GM12878 (cell line): ENCODE results near the gene ITPRIP. TPM values are rescaled to one million over a fixed set of nuclear protein-coding genes. Genes with fewer than 3 reads are reported as not detected.

Experiments
- ATAC-seq: fragments of 200-7000 bp; cut with Tn5 transposase; 3 replicates; pipeline ENCODE4 v1.9.1; 2020; ENCODE audit warnings: mild to moderate bottlenecking, moderate library complexity
- BruUV-seq: library from RNA; stranded (reverse); fragments of 400-500 nt; replicated peaks from 2 replicates; lab custom pipeline; 2021; lab: Mats Ljungman, UMichigan
- CTCF ChIA-PET: fragments of 300-600 bp; sonication (Branson Sonifier 250); formaldehyde crosslinking; extraction: SDS; loops from one replicate; lab custom pipeline; 2021; ENCODE audit warnings: inconsistent platforms; lab: Yijun Ruan, JAX
- POLR2A ChIA-PET: fragments of 350-600 bp; formaldehyde crosslinking; extraction: SDS; loops from one replicate; lab custom pipeline; 2021; ENCODE audit warnings: inconsistent platforms; lab: Charles Lee
- RAD21 ChIA-PET: fragments of 300-600 bp; sonication (Branson Sonifier 250); formaldehyde crosslinking; loops from one replicate; lab custom pipeline; 2023; ENCODE audit warnings: antibody characterized with exemption; ENCODE audit not compliant: unreplicated experiment; lab: Charles Lee
- SMC1A ChIA-PET: fragments of 300-600 bp; sonication (Branson Sonifier 250); formaldehyde crosslinking; loops from one replicate; lab custom pipeline; 2023; ENCODE audit not compliant: unreplicated experiment, uncharacterized antibody; lab: Charles Lee
- DNase-seq: peaks from one replicate; pipeline ENCODE4 v3.0.0-alpha.2; 2011; ENCODE audit warnings: low read depth, low spot score
- FAIRE-seq: peaks from 3 replicates; lab custom pipeline; 2011; peaks lifted over from hg19 to GRCh38; lab: Jason Lieb, UNC
- H2AFZ ChIP-seq: 2 replicates; pipeline ENCODE4 v1.6.0; 2011; ENCODE audit warnings: low read depth, low read length, control low read depth; ENCODE audit not compliant: control insufficient read depth
- H3K27ac ChIP-seq: 2 replicates; pipeline ENCODE4 v1.5.1; 2011; ENCODE audit warnings: control low read depth; ENCODE audit not compliant: control insufficient read depth, insufficient read depth
- H3K27me3 ChIP-seq, 2 experiments: replicated peaks in 1 of 2; 2 replicates each; pipeline versions ENCODE4 v1.6.0 to v1.6.1; 2011; ENCODE audit warnings: low read length in 1 of 2; ENCODE audit not compliant: control insufficient read depth in 2 of 2, insufficient read depth in 2 of 2
- H3K36me3 ChIP-seq, 2 experiments: 2 replicates each; pipeline ENCODE4 v1.5.1; 2011; ENCODE audit warnings: low read length in 1 of 2; ENCODE audit not compliant: control insufficient read depth in 2 of 2, insufficient read depth in 2 of 2
- H3K4me1 ChIP-seq: 2 replicates; pipeline ENCODE4 v1.6.1; 2011; ENCODE audit warnings: mild to moderate bottlenecking, low read length, moderate library complexity, mixed read lengths; ENCODE audit not compliant: control insufficient read depth, insufficient read depth
- H3K4me2 ChIP-seq: 2 replicates; pipeline ENCODE4 v1.6.0; 2011; ENCODE audit warnings: control low read depth; ENCODE audit not compliant: control insufficient read depth, insufficient read depth
- H3K4me3 ChIP-seq: fragments of 200-600 bp; sonication (generic); 2 replicates; pipeline ENCODE4 v1.5.1; 2016
- H3K79me2 ChIP-seq: 2 replicates; pipeline ENCODE4 v1.6.0; 2011; ENCODE audit warnings: low read length; ENCODE audit not compliant: control insufficient read depth, insufficient read depth
- H3K9ac ChIP-seq: 2 replicates; pipeline ENCODE4 v1.8.0; 2011; ENCODE audit warnings: low read length, control low read depth, mixed read lengths; ENCODE audit not compliant: control insufficient read depth, insufficient read depth
- H3K9me3 ChIP-seq: replicated peaks from 3 replicates; pipeline ENCODE4 v1.5.1; 2011; ENCODE audit warnings: mild to moderate bottlenecking, low read length; ENCODE audit not compliant: control insufficient read depth, insufficient read depth
- H4K20me1 ChIP-seq: 2 replicates; pipeline ENCODE4 v1.6.0; 2011; ENCODE audit not compliant: control insufficient read depth, insufficient read depth
- CREM ChIP-seq: IDR thresholded peaks from 2 replicates; pipeline ENCODE4 v1.6.1; 2014; ENCODE audit warnings: antibody characterized with exemption, low read depth
- EGR1 ChIP-seq, 2 experiments: IDR thresholded peaks; 1 replicate in 1 of 2; 2 replicates in 1 of 2; pipeline ENCODE4 v1.6.1; 2011 to 2012; ENCODE audit warnings: low read depth in 2 of 2, low read length in 2 of 2, borderline replicate concordance in 1 of 2, mild to moderate bottlenecking in 1 of 2, moderate library complexity in 1 of 2
- FOXK2 ChIP-seq: fragments of 450-650 bp; IDR thresholded peaks from 2 replicates; pipeline ENCODE4 v1.6.1; 2017; ENCODE audit warnings: mild to moderate bottlenecking, moderate library complexity
- MEF2B ChIP-seq: fragments of 450-650 bp; IDR thresholded peaks from 2 replicates; pipeline ENCODE4 v1.6.1; 2018; ENCODE audit warnings: mild to moderate bottlenecking, moderate library complexity; ENCODE audit not compliant: partially characterized antibody, poor library complexity, severe bottlenecking
- NFXL1 ChIP-seq: fragments of 450-650 bp; IDR thresholded peaks from 2 replicates; pipeline ENCODE4 v1.6.1; 2017; ENCODE audit warnings: antibody characterized with exemption, mild to moderate bottlenecking, borderline replicate concordance
- SMAD1 ChIP-seq: fragments of 450-650 bp; IDR thresholded peaks from 2 replicates; pipeline ENCODE4 v1.6.1; 2018; ENCODE audit warnings: mild to moderate bottlenecking, low read depth; ENCODE audit not compliant: partially characterized antibody
- TBL1XR1 ChIP-seq: IDR thresholded peaks from 2 replicates; pipeline ENCODE4 v1.6.1; 2012; ENCODE audit warnings: low read depth, low read length, improper control_type of control experiment
- ZNF217 ChIP-seq: fragments of 450-650 bp; IDR thresholded peaks from 2 replicates; pipeline ENCODE4 v1.6.1; 2017; ENCODE audit warnings: antibody characterized with exemption, mild to moderate bottlenecking
- WGBS: methylation state at CpG from one replicate; pipeline ENCODE4 v1.1.6; 2016; ENCODE audit warnings: low lambda C conversion rate; ENCODE audit not compliant: insufficient replicate concordance, insufficient coverage; ENCODE audit errors: missing lambda C conversion rate; 5-methylcytosine and 5-hydroxymethylcytosine counted together
- in situ Hi-C: fragments of 300-500 bp; cut with MboI; formaldehyde crosslinking; loops from 9 replicates; pipeline ENCODE4 v1.14.3; 2018; ENCODE audit warnings: mixed read lengths
- intact Hi-C: fragments of 100-400 bp; cut with micrococcal nuclease; formaldehyde crosslinking; loops from one replicate; pipeline ENCODE4 v1.14.2; 2022; ENCODE audit not compliant: unreplicated experiment
- polyA plus RNA-seq, 11 experiments: library from polyadenylated mRNA; depleted of rRNA in 4 of 11; unstranded in 6 of 11; stranded (reverse) in 5 of 11; fragments of >200 nt; fragmentation: Nextera tagmentation in 4 of 11; fragmentation: Illumina TruSeq in 1 of 11; extraction: Ambion mirVana in 4 of 11; extraction: Trizol in 1 of 11; gene quantifications; 1 replicate in 1 of 11; 2 replicates in 10 of 11; pipeline versions ENCODE4 v1.2.1 to v1.2.3, GENCODE V29; 2011 to 2016; ENCODE audit warnings: inconsistent platforms in 2 of 11, missing spikeins in 2 of 11, low read depth in 1 of 11
- total RNA-seq, 4 experiments: library from RNA; depleted of rRNA in 3 of 4; stranded (reverse); fragments of >200 nt in 3 of 4; fragmentation: Illumina TruSeq in 1 of 4; extraction: Trizol in 1 of 4; gene quantifications; 2 replicates each; pipeline versions ENCODE4 v1.2.1 to v1.2.3, GENCODE V29; 2013 to 2021
- TF ChIP-seq, protein P1 (sequence below): fragments of 450-650 bp; conservative IDR thresholded peaks from 2 replicates; pipeline ENCODE4 v1.6.1; 2017; ENCODE audit warnings: mild to moderate bottlenecking, moderate library complexity
- TF ChIP-seq, protein P2 (sequence below): fragments of 450-650 bp; IDR thresholded peaks from 2 replicates; pipeline ENCODE4 v1.6.1; 2017; ENCODE audit warnings: mild to moderate bottlenecking, moderate library complexity
- TF ChIP-seq, protein P3 (sequence below): fragments of 450-650 bp; IDR thresholded peaks from 2 replicates; pipeline ENCODE4 v1.6.1; 2017; ENCODE audit warnings: low read depth, mild to moderate bottlenecking, moderate library complexity
- TF ChIP-seq, protein P4 (sequence below): IDR thresholded peaks from 2 replicates; pipeline ENCODE4 v1.6.1; 2012; ENCODE audit warnings: low read depth, low read length, improper control_type of control experiment

ITPRIP gene
- total and polyA plus RNA-seq, 10 of the 15 experiments (the other 5 are each of a cell fraction or from before 2014, with no cell fraction given) = 0.82 to 10.4 (median 5.9) TPM

DNA sequence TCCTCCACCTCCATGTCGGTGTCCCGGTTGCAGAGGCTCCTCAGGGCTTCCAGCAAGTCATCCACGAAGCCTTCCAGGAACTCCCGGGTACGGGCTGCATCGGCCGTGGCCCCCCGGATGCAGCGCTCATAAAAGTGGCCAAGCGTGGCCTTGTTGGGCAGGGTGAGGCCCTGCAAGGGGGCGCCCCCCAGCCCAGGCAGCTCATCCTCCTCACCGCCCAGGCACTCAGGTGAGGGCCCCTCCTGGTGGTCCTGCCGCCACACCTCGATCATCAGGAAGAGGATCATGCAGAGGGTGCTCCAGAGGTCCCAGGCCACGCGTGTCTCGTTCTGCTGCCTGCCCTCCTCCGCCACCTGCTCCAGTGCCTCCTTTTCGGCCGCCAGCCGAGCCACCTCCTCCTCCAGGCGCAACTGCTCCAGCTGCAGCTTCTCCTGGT, 22.8 kb downstream of the ITPRIP start:
- ChIA-PET CTCF (interaction anchor here (2.6 kb wide), 1 partner anchor 9 kb away, joined by 14 read pairs; no protein-coding TSS in a partner anchor), POLR2A (no interaction called here), SMC1A (interaction anchor here (1.1 kb wide), 1 partner anchor 9 kb away, joined by 4 read pairs; no protein-coding TSS in a partner anchor), RAD21 (no interaction called here)
- in situ Hi-C loops (no loop called here), intact Hi-C loops (no loop called here)
- ATAC-seq (no peak), FAIRE-seq (no peak), DNase-seq (no peak)
- no TSS peak for BruUV-seq
- Histone ChIP-seq H3K4me3 (no peak overlapping the region), H3K27ac (no peak overlapping the region), H3K36me3 (peaks cover 14 to 42% of the 10 kb centered on the region in 2 experiments), H2AFZ (no peak overlapping the region), H3K4me1 (peaks cover 10% of the 10 kb centered on the region), H3K4me2 (no peak overlapping the region), H3K9ac (no peak overlapping the region), H4K20me1 (peaks cover 5% of the 10 kb centered on the region; the same call in 1 of the 2 replicates), H3K9me3 (no peaks in the 10 kb centered on the region), H3K27me3 (no peaks in the 10 kb centered on the region), H3K79me2 (peaks cover 4% of the 10 kb centered on the region)
- 95% methylated on average over 22 of the region's 22 CpGs for WGBS
- no peak for TF ChIP-seq MEF2B
- TF ChIP-seq, protein P1, sequence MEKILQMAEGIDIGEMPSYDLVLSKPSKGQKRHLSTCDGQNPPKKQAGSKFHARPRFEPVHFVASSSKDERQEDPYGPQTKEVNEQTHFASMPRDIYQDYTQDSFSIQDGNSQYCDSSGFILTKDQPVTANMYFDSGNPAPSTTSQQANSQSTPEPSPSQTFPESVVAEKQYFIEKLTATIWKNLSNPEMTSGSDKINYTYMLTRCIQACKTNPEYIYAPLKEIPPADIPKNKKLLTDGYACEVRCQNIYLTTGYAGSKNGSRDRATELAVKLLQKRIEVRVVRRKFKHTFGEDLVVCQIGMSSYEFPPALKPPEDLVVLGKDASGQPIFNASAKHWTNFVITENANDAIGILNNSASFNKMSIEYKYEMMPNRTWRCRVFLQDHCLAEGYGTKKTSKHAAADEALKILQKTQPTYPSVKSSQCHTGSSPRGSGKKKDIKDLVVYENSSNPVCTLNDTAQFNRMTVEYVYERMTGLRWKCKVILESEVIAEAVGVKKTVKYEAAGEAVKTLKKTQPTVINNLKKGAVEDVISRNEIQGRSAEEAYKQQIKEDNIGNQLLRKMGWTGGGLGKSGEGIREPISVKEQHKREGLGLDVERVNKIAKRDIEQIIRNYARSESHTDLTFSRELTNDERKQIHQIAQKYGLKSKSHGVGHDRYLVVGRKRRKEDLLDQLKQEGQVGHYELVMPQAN = no peak
- TF ChIP-seq ZNF217 = no peak
- TF ChIP-seq EGR1 (IDR thresholded peaks at IDR 0.05; ENCODE audit: borderline replicate concordance in 1 of 2, low read depth in 2 of 2, low read length in 2 of 2) = no peak
- TF ChIP-seq TBL1XR1 = no peak
- TF ChIP-seq SMAD1 = no peak
- TF ChIP-seq NFXL1 = no peak
- no peak for TF ChIP-seq CREM
- TF ChIP-seq, protein P2, sequence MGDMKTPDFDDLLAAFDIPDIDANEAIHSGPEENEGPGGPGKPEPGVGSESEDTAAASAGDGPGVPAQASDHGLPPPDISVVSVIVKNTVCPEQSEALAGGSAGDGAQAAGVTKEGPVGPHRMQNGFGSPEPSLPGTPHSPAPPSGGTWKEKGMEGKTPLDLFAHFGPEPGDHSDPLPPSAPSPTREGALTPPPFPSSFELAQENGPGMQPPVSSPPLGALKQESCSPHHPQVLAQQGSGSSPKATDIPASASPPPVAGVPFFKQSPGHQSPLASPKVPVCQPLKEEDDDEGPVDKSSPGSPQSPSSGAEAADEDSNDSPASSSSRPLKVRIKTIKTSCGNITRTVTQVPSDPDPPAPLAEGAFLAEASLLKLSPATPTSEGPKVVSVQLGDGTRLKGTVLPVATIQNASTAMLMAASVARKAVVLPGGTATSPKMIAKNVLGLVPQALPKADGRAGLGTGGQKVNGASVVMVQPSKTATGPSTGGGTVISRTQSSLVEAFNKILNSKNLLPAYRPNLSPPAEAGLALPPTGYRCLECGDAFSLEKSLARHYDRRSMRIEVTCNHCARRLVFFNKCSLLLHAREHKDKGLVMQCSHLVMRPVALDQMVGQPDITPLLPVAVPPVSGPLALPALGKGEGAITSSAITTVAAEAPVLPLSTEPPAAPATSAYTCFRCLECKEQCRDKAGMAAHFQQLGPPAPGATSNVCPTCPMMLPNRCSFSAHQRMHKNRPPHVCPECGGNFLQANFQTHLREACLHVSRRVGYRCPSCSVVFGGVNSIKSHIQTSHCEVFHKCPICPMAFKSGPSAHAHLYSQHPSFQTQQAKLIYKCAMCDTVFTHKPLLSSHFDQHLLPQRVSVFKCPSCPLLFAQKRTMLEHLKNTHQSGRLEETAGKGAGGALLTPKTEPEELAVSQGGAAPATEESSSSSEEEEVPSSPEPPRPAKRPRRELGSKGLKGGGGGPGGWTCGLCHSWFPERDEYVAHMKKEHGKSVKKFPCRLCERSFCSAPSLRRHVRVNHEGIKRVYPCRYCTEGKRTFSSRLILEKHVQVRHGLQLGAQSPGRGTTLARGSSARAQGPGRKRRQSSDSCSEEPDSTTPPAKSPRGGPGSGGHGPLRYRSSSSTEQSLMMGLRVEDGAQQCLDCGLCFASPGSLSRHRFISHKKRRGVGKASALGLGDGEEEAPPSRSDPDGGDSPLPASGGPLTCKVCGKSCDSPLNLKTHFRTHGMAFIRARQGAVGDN = no peak
- TF ChIP-seq, protein P3, sequence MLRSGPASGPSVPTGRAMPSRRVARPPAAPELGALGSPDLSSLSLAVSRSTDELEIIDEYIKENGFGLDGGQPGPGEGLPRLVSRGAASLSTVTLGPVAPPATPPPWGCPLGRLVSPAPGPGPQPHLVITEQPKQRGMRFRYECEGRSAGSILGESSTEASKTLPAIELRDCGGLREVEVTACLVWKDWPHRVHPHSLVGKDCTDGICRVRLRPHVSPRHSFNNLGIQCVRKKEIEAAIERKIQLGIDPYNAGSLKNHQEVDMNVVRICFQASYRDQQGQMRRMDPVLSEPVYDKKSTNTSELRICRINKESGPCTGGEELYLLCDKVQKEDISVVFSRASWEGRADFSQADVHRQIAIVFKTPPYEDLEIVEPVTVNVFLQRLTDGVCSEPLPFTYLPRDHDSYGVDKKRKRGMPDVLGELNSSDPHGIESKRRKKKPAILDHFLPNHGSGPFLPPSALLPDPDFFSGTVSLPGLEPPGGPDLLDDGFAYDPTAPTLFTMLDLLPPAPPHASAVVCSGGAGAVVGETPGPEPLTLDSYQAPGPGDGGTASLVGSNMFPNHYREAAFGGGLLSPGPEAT = no peak
- TF ChIP-seq FOXK2 = no peak
- TF ChIP-seq, protein P4, sequence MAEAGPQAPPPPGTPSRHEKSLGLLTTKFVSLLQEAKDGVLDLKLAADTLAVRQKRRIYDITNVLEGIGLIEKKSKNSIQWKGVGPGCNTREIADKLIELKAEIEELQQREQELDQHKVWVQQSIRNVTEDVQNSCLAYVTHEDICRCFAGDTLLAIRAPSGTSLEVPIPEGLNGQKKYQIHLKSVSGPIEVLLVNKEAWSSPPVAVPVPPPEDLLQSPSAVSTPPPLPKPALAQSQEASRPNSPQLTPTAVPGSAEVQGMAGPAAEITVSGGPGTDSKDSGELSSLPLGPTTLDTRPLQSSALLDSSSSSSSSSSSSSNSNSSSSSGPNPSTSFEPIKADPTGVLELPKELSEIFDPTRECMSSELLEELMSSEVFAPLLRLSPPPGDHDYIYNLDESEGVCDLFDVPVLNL = no peak
